VCaP (cell line): ENCODE results near the gene C1QTNF2.

Experiments used
- H3K27ac ChIP-seq: fragments of 450-650 bp; 2 replicates; pipeline ENCODE4 v1.5.1; 2017
- TF ChIP-seq, protein P1 (sequence below): fragments of 450-650 bp; conservative IDR thresholded peaks from 2 replicates; pipeline ENCODE4 v1.5.1; 2017; ENCODE audit warnings: mild to moderate bottlenecking, moderate library complexity

The C1QTNF2 gene

DNA sequence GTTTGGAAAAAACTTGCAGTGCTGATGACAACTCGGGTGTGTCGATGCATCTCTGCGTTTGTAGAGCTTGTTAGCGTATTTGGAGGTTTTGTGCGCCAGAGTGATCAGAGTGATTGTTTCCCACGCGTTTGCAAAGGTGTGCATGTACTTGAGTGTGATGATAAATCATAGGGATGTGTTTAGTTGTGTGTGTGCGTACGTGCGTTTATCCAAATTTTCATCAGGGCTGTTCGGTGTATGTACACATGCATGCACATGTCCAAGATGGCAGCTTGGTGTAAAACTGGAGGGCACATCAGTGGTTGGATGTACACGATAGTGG lies 248 bp upstream of the C1QTNF2 start:
- TF ChIP-seq, protein P1, sequence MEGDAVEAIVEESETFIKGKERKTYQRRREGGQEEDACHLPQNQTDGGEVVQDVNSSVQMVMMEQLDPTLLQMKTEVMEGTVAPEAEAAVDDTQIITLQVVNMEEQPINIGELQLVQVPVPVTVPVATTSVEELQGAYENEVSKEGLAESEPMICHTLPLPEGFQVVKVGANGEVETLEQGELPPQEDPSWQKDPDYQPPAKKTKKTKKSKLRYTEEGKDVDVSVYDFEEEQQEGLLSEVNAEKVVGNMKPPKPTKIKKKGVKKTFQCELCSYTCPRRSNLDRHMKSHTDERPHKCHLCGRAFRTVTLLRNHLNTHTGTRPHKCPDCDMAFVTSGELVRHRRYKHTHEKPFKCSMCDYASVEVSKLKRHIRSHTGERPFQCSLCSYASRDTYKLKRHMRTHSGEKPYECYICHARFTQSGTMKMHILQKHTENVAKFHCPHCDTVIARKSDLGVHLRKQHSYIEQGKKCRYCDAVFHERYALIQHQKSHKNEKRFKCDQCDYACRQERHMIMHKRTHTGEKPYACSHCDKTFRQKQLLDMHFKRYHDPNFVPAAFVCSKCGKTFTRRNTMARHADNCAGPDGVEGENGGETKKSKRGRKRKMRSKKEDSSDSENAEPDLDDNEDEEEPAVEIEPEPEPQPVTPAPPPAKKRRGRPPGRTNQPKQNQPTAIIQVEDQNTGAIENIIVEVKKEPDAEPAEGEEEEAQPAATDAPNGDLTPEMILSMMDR: no peak
- H3K27ac ChIP-seq: no peak overlapping the region

DNA sequence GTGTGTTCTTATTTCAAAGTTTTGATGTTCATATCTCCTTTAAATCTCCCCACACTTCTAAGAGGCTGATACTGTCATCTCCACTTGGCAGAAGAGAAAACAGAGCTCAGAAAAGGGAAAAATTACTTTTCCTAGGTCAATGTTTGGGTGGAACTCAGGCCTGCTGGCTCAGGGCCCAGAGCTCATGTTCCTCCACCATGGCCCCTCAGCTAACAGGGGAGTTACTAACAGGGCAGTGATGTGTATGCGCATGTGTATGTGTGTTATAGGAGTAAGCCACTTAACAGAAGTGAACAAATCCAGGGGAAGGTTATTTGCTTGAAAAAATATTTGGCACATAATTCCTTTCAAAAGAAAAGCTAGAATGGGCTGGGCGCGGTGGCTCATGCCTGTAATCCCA lies 2.5 kb downstream of the C1QTNF2 start:
- no peak overlapping the region for H3K27ac ChIP-seq
- TF ChIP-seq, protein P1: no peak

DNA sequence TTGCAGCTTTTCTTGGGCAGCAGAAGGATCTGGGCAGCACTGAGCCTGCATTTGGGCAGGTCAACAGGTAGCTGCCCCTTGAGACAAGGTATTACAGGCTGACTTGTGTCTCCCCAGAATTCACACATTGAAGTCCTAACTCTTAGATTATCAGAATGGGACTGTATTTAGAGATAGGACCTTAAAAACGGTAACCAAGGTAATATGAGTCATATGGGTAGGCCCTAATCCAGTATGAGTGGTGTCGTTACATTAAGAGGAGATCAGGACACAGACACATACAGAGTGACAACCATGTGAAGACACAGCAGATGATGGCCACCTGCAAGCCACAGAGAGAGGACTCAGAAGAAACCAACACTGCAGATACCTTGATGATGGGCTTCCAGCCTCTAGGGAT lies 3.2 kb downstream of the C1QTNF2 start:
- no peak overlapping the region for H3K27ac ChIP-seq
- TF ChIP-seq, protein P1: no peak

DNA sequence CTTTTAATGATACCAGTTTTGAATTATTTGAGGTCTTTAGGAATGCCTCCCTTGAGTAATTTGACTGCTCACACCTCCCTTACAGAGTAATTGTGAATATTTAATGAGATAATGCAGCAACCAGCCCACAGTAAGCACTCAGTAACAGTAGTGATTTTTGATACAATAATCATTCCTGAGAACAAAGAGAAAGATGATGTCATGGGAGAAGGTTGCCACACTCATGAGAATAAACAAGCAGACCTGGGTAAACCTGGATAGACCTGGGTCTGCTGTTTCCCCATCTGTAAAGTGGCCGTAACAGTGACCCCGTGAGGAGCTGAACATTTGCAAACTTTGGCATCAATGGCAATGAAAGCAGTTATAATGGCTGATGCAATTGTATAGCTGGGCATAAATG lies 4.2 kb downstream of the C1QTNF2 start:
- no peak overlapping the region for H3K27ac ChIP-seq
- TF ChIP-seq, protein P1: no peak

DNA sequence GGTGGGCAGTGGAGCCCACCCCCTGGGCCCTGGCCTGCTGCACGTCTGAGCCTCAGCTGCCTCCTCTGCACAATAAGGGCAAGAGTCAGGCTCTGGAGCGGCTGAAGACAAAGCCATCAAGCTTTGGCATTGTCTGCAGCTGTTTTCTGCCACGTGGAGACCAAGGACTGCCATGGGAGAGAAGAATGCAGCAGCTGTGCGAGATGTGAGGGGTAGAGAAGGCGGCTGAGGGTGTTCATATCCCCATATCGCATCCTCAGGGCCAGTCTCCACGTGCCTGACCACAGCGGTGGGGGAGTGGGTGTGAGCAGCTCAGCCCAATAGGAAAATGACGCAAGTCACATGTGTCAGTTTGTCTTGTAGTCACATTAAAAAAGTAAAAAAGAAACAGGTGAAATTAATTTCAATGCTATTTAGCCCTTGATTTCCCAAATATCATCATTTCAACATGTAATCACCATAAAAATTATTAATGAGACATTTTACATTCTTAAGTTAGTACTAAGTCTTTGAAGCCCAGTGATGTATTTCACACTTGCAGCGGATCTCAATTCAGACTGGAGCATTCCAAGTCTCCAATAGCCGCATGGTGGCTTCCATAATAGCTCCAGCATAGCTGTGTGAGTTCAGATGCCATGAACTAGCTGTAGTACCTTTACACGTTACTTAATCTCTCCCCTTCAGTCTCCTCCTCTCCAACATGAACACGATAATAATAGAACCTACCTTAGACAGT lies 6.6 kb downstream of the C1QTNF2 start:
- TF ChIP-seq, protein P1: no peak
- no peak overlapping the region for H3K27ac ChIP-seq

DNA sequence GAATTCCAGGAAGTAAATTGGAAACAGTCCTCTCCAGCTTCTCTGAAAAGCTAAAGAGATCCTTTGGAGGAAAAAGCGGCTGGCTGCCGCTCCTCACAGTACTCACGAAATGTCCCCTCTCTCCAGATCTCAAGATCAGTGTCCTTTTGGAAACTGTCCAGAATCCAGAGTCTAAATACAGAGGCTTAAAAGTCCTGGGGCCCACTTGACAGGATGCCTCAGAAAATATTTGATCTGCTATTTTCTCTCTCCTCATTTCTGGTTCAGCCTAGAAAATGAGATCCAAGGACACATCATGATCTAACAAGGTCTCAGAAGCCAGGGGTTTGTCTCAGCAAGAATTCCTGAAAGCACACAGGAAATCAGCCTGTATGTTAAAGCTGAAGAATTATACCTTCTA lies 7.2 kb downstream of the C1QTNF2 start:
- no peak overlapping the region for H3K27ac ChIP-seq
- TF ChIP-seq, protein P1: no peak

DNA sequence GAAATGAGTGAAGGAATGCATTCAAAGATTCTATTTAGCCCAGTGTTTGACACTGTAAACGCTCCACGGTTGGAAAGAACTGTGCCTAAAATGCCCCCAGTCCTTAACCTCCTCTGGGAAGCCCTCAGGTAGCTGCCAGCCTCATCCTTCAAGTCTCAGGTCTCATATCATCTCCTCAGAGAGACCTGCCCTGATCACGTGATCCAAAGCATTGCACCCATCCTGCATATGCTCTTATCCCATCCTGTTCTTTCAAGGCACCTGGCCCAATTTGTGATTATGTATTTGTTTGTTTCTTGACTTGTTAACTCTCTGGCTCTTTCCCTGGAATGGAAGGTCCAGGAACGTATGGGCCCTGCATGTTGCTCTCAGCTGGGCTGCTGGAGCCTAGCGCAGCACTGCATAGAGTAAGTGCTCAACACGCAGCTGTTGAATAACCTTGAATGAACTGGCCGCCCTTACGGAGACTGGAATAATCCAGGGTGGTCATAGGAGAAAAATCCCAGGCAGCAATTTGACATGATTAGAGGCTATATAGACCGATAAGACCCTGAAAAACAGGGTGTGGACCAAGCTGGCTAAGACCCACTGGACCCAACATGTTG lies 8.7 kb downstream of the C1QTNF2 start:
- TF ChIP-seq, protein P1: no peak
- H3K27ac ChIP-seq: no peak overlapping the region
